KG1 (cell line): ENCODE measurements around the gene COLQ.

Experiments
- DNase-seq: peaks from one replicate; lab custom pipeline; 2025; lab: John Stamatoyannopoulos, UW

Gene COLQ

GRCh38 chr3:15520185-15520584, 1.3 kb downstream of the COLQ start:
- no peak for DNase-seq

- DNase-seq: no peak
These were observed 2.4 kb downstream of the COLQ start for GRCh38 chr3:15519096-15519495.

- DNase-seq: no peak
These were observed 6.7 kb downstream of the COLQ start for GRCh38 chr3:15514663-15515340.

GRCh38 chr3:15513810-15514662, 7.5 kb downstream of the COLQ start:
- no peak for DNase-seq

GRCh38 chr3:15513116-15513515, 8.4 kb downstream of the COLQ start:
- no peak for DNase-seq

GRCh38 chr3:15512166-15512565, 9.3 kb downstream of the COLQ start:
- no peak for DNase-seq

GRCh38 chr3:15511156-15511555, 10.3 kb downstream of the COLQ start:
- no peak for DNase-seq

GRCh38 chr3:15510493-15510892, 11.0 kb downstream of the COLQ start:
- DNase-seq: no peak

GRCh38 chr3:15506571-15506970, 14.9 kb downstream of the COLQ start:
- no peak for DNase-seq

- no peak for DNase-seq
These were observed 15.9 kb downstream of the COLQ start for GRCh38 chr3:15505479-15506165.

- no peak for DNase-seq
These were observed 18.9 kb downstream of the COLQ start for GRCh38 chr3:15502616-15503015.

- DNase-seq: no peak
These were observed 20.4 kb downstream of the COLQ start for GRCh38 chr3:15501126-15501525.

- DNase-seq: no peak
These were observed 21.3 kb downstream of the COLQ start for GRCh38 chr3:15500107-15500724.

GRCh38 chr3:15499536-15499935, 22.0 kb downstream of the COLQ start:
- DNase-seq: no peak

- no peak for DNase-seq
These were observed 22.9 kb downstream of the COLQ start for GRCh38 chr3:15498431-15499214.

GRCh38 chr3:15497964-15498363, 23.5 kb downstream of the COLQ start:
- no peak for DNase-seq

GRCh38 chr3:15496341-15496664, 25.2 kb downstream of the COLQ start:
- DNase-seq: no peak

- no peak for DNase-seq
These were observed 25.8 kb downstream of the COLQ start for GRCh38 chr3:15495461-15496340.

- no peak for DNase-seq
These were observed 28.1 kb downstream of the COLQ start for GRCh38 chr3:15493436-15493835.

GRCh38 chr3:15492847-15493360, 28.6 kb downstream of the COLQ start:
- no peak for DNase-seq

- DNase-seq: no peak
These were observed 30.4 kb downstream of the COLQ start for GRCh38 chr3:15491143-15491542.
